K562 treated with DMSO at 1 percent for 24 hours (cell line): Measurements from ENCODE around the gene ATP1A2. TPM values are rescaled to one million over a fixed set of nuclear protein-coding genes. Genes with fewer than 3 reads are reported as not detected.

ENCODE experiments used
- total RNA-seq: library from RNA; unstranded; fragments of 300-600 nt; gene quantifications from 2 replicates; pipeline ENCODE4 v1.2.3, GENCODE V29; 2022; ENCODE audit warnings: low read depth; ENCODE audit not compliant: insufficient read depth

Gene ATP1A2
- not detected in 2 replicates for total RNA-seq

GRCh38 chr1:160115545-160116282, at the start of gene ATP1A2:
Gene ATP1A2 (plus strand): TSS chr1:160115759. CDS start chr1:160115862, 103 bp downstream.

GRCh38 chr1:160069460-160070231, 45.9 kb upstream of the ATP1A2 start, which contains the start of gene KCNJ10:
Gene KCNJ10 (minus strand): TSS chr1:160070160. CDS start chr1:160042532, 27,628 bp downstream.

DNA sequence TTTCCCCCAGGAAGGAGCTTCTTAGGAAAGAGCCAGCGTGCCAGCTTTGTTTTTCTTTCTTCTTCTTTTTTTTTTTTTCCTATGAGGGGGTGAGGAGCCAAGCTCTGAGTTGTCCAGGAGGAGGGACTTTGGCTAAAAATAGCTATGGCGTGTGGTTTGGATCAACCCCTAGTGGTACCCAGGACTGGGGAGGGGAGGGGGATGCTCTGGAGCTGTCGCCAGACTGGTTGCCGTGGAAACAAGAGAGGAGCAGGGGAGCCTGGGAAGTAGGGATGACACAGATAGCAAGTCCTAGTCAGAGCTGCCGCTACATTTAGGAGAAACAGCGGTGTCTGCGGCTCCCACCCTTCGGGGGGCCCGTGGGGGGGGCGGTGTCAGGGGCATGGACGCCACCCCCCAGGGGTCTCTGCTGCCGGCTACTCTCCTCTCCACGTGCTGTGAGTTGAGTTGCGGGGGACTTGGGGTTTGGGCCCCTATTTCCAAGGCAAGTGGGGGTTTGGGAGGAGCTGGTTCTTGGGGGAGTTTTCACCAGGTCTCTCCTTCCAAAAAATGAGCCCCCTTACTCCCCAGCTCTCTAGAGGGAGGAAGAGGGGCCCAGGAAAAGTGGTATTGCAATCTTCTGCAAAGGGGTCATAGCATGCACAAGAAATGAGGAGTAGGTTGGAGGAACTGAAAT, 34.2 kb upstream of the ATP1A2 start, which contains the start of gene KCNJ9:
TSS of gene KCNJ9 (plus strand) at position 278 of the 676 bp plus-strand sequence. CDS start 2,493 bp downstream, outside the sequence.

GRCh38 chr1:160097911-160098851, 17.4 kb upstream of the ATP1A2 start, which contains the start of gene IGSF8:
Gene IGSF8 (minus strand): TSS chr1:160098619. CDS start chr1:160098472, 147 bp downstream.

DNA sequence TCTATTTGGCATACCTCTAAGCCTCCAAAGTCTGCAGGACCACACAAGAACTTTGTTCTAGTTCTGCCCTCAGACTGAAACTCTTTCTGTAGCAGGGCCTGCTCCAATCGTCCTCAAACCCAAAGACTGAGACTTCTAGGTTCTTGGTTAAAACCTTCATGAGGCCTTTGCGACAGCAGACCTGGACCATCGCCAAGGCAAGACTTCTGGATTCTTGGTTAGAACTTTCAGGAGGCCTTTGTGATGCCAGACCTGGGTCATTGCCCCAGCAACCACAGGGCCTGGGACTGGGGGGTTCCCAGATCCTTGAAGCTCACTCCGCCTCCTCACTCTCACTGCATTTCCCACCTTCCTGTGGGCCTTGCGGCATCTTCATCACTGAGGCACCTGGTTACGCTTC, 35.7 kb downstream of the ATP1A2 start, which contains the start of gene ATP1A4:
TSS of gene ATP1A4 (plus strand) at position 301 of the 400 bp plus-strand sequence. CDS start 438 bp downstream, outside the sequence.

GRCh38 chr1:160189649-160190625, 74.4 kb downstream of the ATP1A2 start, which contains the start of gene CASQ1:
Gene CASQ1 (plus strand): TSS chr1:160190575. CDS start chr1:160190752, 177 bp downstream.

Other genes with a start within 250 kb of the ATP1A2 start
- gene CFAP45, start 215.6 kb upstream of the ATP1A2 start, total RNA-seq = 0.63 and 0.83 TPM in 2 replicates
- gene TAGLN2, start 190.3 kb upstream of the ATP1A2 start, total RNA-seq = 386 and 426 TPM in 2 replicates
- 0.12 and 0.39 TPM in 2 replicates for gene IGSF9, start 170.1 kb upstream of the ATP1A2 start, total RNA-seq
- gene SLAMF9, start 161.5 kb upstream of the ATP1A2 start, total RNA-seq = not detected in 2 replicates
- 2.7 and 3.4 TPM in 2 replicates for gene PIGM, start 83.8 kb upstream of the ATP1A2 start, total RNA-seq
- gene KCNJ10, start 45.6 kb upstream of the ATP1A2 start, total RNA-seq = not detected in 2 replicates
- gene KCNJ9, start 34.2 kb upstream of the ATP1A2 start, total RNA-seq = not detected in 2 replicates
- gene IGSF8, start 17.1 kb upstream of the ATP1A2 start, total RNA-seq = 25.7 and 28.0 TPM in 2 replicates
- not detected in 2 replicates for gene ATP1A4, start 35.8 kb downstream of the ATP1A2 start, total RNA-seq
- gene CASQ1, start 74.8 kb downstream of the ATP1A2 start, total RNA-seq = 0.24 and 0.46 TPM in 2 replicates
- gene PEA15, start 89.6 kb downstream of the ATP1A2 start, total RNA-seq = 74.1 and 74.8 TPM in 2 replicates
- gene DCAF8, start 146.8 kb downstream of the ATP1A2 start, total RNA-seq = 90.5 and 106 TPM in 2 replicates
- gene PEX19, start 169.4 kb downstream of the ATP1A2 start, total RNA-seq = 36.2 and 38.7 TPM in 2 replicates
- gene COPA, start 227.5 kb downstream of the ATP1A2 start, total RNA-seq = 175 and 184 TPM in 2 replicates
- 68.1 and 70.7 TPM in 2 replicates for gene NCSTN, start 227.6 kb downstream of the ATP1A2 start, total RNA-seq